Hepatocyte (in vitro differentiated cells): ENCODE data around the gene ETV3.

Source experiments
- CTCF ChIP-seq: fragments of 200-600 bp; sonication (generic); IDR thresholded peaks from 2 replicates; pipeline ENCODE4 v1.5.1; 2016; ENCODE audit warnings: antibody characterized with exemption, mild to moderate bottlenecking; ENCODE audit not compliant: poor library complexity
- EZH2 ChIP-seq: fragments of 200-600 bp; sonication (generic); IDR thresholded peaks from 2 replicates; pipeline ENCODE4 v1.6.1; 2016; ENCODE audit warnings: antibody characterized with exemption, mild to moderate bottlenecking, borderline replicate concordance
- EZH2phosphoT487 ChIP-seq: fragments of 200-600 bp; sonication (generic); IDR thresholded peaks from one replicate; pipeline ENCODE4 v1.6.1; 2018; ENCODE audit warnings: antibody characterized with exemption, mild to moderate bottlenecking, low read depth, moderate library complexity; ENCODE audit not compliant: unreplicated experiment, severe bottlenecking

GRCh38 chr1:157091668-157092273 lies 46.4 kb downstream of the ETV3 start:
- TF ChIP-seq CTCF: no peak
- no peak for TF ChIP-seq EZH2
- TF ChIP-seq EZH2phosphoT487: no peak
